Central memory CD8-positive, alpha-beta T cell (primary cell): ENCODE results near the gene TOP3A.

Experiments
- ATAC-seq: fragments of 150-1000 bp; cut with Tn5 transposase; replicated peaks from 2 replicates; pipeline ENCODE4 v1.10.0; 2022; ENCODE audit warnings: mild to moderate bottlenecking, moderate FRiP score, moderate number of reproducible peaks; ENCODE audit not compliant: poor library complexity, severe bottlenecking; ENCODE audit errors: extremely low read depth
- DNase-seq, 2 donors: peaks; one replicate each; pipeline ENCODE4 v3.0.0; 2021; ENCODE audit warnings: low spot score in 2 of 2
- H3K27ac Mint-ChIP-seq: one replicate; pipeline ENCODE4 v1.8.0; 2022; ENCODE audit warnings: low read depth, mild to moderate bottlenecking, moderate library complexity, mixed read lengths
- H3K27me3 Mint-ChIP-seq: one replicate; pipeline ENCODE4 v1.8.0; 2022; ENCODE audit warnings: mixed read lengths
- H3K36me3 Mint-ChIP-seq: one replicate; pipeline ENCODE4 v1.8.0; 2022; ENCODE audit warnings: mild to moderate bottlenecking, moderate library complexity, mixed read lengths; ENCODE audit not compliant: insufficient read depth
- H3K4me1 Mint-ChIP-seq: one replicate; pipeline ENCODE4 v1.8.0; 2022; ENCODE audit warnings: mixed read lengths
- H3K4me3 Mint-ChIP-seq: one replicate; pipeline ENCODE4 v1.8.0; 2022; ENCODE audit warnings: mild to moderate bottlenecking, moderate library complexity, mixed read lengths
- H3K9me3 Mint-ChIP-seq: one replicate; pipeline ENCODE4 v1.8.0; 2022; ENCODE audit warnings: mixed read lengths

Gene TOP3A, protein sequence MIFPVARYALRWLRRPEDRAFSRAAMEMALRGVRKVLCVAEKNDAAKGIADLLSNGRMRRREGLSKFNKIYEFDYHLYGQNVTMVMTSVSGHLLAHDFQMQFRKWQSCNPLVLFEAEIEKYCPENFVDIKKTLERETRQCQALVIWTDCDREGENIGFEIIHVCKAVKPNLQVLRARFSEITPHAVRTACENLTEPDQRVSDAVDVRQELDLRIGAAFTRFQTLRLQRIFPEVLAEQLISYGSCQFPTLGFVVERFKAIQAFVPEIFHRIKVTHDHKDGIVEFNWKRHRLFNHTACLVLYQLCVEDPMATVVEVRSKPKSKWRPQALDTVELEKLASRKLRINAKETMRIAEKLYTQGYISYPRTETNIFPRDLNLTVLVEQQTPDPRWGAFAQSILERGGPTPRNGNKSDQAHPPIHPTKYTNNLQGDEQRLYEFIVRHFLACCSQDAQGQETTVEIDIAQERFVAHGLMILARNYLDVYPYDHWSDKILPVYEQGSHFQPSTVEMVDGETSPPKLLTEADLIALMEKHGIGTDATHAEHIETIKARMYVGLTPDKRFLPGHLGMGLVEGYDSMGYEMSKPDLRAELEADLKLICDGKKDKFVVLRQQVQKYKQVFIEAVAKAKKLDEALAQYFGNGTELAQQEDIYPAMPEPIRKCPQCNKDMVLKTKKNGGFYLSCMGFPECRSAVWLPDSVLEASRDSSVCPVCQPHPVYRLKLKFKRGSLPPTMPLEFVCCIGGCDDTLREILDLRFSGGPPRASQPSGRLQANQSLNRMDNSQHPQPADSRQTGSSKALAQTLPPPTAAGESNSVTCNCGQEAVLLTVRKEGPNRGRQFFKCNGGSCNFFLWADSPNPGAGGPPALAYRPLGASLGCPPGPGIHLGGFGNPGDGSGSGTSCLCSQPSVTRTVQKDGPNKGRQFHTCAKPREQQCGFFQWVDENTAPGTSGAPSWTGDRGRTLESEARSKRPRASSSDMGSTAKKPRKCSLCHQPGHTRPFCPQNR

DNA sequence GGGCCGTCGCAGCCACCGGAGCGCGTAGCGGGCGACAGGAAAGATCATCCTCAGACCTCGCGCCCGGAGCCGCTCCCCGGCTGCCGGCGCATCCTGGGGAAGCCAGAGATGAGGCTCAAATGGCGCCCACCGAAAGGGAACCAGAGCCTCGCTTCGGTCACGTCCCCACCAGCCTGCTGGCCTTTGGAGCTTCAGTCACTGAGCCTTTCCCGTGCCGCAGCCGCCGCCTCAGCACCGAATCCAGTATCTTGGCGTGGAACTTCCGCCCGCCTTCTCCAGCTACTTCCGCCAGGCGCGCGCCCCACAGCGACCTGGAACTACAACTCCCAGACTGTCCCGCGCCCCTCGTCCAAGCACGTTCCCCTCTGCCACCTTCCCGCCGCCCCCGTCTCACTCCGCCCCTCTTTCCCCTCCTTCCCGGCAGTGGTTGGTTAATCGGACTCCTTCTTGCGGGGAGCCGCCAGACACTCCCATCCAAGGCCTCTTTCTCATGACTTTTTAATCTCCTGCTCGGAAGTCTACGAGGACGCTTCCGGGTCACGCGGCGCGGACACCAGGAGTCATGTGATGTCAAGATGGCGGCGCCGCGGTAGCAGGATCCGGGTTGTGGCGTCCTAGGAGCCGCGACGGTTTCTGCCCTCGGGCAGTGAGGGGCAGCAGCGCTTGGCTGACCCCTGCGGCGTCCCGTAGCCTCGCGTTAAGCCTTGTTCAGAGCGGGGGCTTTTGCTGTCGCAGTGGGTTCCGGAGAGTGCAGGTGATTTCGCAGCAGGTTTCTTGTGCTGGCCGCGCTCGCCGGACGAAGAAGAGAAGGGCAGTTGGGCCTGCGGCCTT, at the start of gene TOP3A, which contains the start of gene SMCR8:
Gene TOP3A (minus strand): TSS at position 264 of the 831 bp plus-strand sequence. CDS start 216 bp downstream, at position 48.
Gene SMCR8 (plus strand): TSS at position 563 of the 831 bp plus-strand sequence. CDS start 497 bp downstream, outside the sequence.
- Mint-ChIP-seq H3K4me3 (peak within 1 kb of the TSS; percentile 82), H3K4me1 (peaks cover 67% of the 10 kb centered on the region), H3K27me3 (no peaks in the 10 kb centered on the region), H3K9me3 (no peaks in the 10 kb centered on the region), H3K27ac (peak within 1 kb of the TSS; percentile 88), H3K36me3 (peaks cover 31% of the 10 kb centered on the region)
- DNase-seq (peak; percentile 86 to 96), ATAC-seq (peak; percentile 96)

DNA sequence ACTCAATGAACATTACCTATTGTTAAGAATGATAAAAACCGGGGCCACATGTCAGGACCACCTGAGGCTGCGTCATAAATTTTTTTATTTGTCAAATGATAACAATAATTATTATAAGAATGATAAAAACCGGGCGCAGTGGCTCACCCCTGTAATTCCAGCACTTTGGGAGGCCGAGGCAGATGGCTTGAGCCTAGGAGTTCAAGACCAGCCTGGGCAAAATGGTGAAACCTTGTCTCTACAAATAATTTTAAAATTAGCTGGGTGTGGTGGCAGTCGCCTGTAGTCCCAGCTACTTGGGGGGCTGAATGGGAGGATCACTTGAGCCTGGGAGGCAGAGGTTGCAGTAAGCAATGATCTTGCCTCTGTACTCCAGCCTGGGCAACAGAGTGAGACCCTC, 49.4 kb upstream of the TOP3A start:
- Mint-ChIP-seq H3K4me3 (no peak overlapping the region), H3K27ac (no peak overlapping the region), H3K4me1 (peaks cover 18% of the 10 kb centered on the region), H3K36me3 (peaks cover 12% of the 10 kb centered on the region), H3K9me3 (no peaks in the 10 kb centered on the region), H3K27me3 (no peaks in the 10 kb centered on the region)
- ATAC-seq (no peak), DNase-seq (no peak)

DNA sequence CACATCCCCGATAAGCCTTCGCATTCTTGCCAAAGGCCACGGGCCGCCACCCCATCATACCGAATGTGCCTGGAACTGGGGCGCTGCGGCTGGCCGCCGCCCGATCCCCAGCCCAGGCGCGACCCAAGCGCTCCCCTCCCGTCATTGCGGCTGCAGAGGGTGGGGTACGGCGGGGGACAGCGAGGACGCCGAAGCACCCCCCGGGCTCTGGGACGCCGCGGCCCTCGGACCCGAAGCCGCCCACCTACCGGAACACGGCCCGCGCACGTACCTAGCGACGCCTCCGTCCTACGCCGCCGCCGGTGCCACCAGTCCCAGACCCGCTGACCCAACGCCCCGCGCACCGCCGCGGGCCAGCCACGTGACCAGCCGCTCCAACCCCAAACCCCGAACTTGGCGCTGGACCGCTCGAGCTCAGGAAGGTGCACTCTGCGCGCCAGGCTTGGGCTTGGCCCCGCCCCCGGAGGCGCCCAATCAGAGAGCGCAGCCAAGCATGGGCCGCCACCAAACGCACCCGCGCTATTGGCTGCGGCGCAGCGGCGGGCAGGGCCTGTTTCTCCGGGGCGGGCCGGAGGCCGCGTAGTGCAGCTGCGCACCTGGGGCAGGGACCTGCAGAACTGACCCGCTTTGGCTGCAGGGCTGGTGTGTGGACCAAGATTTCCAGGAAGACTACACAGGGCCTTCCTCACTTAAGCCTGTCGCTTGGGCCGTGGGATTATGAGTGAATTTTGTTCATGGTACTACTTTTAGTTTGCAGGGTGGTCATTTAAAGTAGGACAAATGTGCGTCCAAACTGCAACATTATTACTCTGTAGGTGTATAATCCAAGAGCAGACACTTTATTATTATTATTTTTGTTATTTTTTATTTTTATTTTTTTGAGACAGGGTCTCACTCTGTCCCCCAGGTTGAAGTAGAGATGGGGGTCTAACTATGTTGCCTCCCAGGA, 48.6 kb upstream of the TOP3A start, which contains the start of gene SHMT1:
Gene SHMT1 (minus strand): TSS at position 450 of the 949 bp plus-strand sequence. CDS start 7,569 bp downstream, outside the sequence.
- Mint-ChIP-seq H3K36me3 (peaks cover 12% of the 10 kb centered on the region), H3K27me3 (no peaks in the 10 kb centered on the region), H3K9me3 (no peaks in the 10 kb centered on the region), H3K27ac (peak within 1 kb of the TSS; percentile 87), H3K4me1 (peaks cover 18% of the 10 kb centered on the region), H3K4me3 (peak within 1 kb of the TSS; percentile 91)
- peak; percentile 79 to 82 for DNase-seq
- peak; percentile 100 for ATAC-seq

DNA sequence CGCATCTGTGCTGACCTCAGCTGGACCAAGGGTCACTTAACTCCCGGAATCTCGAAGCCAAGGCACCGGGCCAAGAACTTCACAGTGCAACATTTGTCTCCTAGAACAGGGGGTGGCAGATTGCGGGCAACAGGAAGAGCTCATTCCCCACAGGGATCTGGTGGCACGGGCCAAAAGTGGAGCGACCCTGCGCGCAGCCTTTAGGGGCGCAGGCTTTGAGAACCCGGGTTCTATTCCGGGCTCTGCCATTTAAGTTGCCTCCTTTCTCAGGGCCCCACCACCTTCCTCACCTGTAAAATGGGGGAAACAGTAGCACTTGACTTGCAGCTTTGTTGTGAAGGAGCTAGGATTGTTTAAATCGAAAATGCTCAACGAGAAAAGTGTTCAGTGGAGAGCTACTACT, 47.9 kb upstream of the TOP3A start:
- ATAC-seq (peak; percentile 25), DNase-seq (no peak)
- Mint-ChIP-seq H3K4me1 (peaks cover 18% of the 10 kb centered on the region), H3K36me3 (peaks cover 15% of the 10 kb centered on the region), H3K27ac (no peak overlapping the region), H3K9me3 (no peaks in the 10 kb centered on the region), H3K27me3 (no peaks in the 10 kb centered on the region), H3K4me3 (peak overlapping the region; percentile 91)

DNA sequence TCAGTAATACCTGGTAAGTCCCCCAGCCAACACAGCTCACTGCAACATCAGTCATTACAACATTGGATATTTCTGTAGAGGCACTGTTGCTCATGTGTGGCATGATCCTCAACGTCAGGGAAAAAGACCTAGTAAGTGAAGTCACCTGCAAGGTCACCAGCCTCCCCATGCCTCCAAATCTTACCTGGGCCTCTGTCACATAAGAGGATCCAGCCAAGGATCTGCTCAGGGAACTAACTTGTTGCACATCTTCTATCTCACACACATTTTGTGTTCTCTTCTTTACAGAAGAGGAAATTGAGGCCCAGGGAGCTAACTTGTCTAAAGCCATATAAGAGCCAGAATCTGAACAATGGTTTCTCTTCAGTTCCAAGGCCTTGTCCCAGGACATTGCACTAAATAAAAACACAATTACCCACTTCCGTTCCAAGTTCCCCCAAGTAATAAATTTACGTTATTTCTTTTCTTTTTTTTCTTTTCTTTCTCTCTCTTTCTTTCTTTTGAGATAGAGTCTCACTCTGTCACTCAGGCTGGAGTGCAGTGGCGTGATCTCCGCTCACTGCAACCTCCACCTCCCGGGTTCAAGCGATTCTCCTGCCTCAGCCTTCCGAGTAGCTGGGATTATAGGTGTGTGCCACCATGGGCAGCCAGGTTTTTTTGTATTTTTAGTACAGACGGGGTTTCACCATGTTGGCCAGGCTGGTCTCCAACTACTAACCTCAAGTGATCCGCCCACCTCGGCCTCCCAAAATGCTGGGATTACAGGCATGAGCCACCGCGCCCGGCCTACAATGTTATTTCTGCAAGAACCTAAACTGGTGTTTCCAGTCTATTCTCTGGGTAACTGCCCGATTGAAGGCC, 47.3 kb upstream of the TOP3A start:
- Mint-ChIP-seq H3K4me3 (peak overlapping the region; percentile 91), H3K27me3 (no peaks in the 10 kb centered on the region), H3K36me3 (peaks cover 15% of the 10 kb centered on the region), H3K9me3 (no peaks in the 10 kb centered on the region), H3K27ac (no peak overlapping the region), H3K4me1 (peaks cover 18% of the 10 kb centered on the region)
- DNase-seq (no peak), ATAC-seq (no peak)

DNA sequence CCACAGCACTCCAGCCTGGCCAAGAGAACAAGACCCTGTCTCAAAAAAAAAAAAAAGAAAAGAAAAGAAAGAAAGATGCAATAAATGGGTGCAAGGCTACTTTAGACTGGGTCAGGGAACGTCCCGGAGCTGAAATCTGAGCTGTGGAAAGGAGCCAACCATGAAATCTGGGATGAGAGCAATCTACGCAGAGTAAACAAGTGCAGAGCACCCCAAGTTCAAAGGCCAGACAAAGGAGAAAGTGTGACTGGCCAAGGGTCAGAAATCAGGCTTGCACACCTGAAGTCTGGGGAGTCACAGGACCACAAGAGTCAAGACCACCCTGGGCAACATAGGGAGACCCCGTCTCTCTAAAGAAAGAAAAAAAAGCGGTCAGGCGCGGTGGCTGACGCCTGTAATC, 45.7 kb upstream of the TOP3A start:
- Mint-ChIP-seq H3K4me3 (no peak overlapping the region), H3K27ac (peak overlapping the region; percentile 68), H3K4me1 (peaks cover 18% of the 10 kb centered on the region), H3K27me3 (no peaks in the 10 kb centered on the region), H3K36me3 (peaks cover 21% of the 10 kb centered on the region), H3K9me3 (no peaks in the 10 kb centered on the region)
- ATAC-seq, result no peak
- DNase-seq, result no peak

DNA sequence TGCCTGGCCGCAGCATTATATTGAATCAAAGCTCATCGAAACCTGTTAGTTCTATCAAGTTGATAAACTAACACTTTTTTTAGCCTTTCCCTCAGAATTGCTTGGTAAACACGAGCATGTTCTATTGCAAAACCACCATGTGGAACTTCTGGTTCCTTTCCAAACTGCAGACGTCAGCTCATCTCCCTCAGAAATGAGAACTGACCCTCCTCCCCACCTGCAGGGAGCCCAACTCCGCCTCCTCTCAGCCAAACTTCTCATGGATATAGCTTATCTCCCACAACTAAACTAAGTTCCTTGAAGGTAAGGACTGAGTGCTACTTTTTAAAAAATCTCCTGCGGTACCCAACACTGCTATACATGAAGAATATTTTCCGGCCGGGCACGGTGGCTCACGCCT, 41.8 kb upstream of the TOP3A start:
- DNase-seq, result no peak

DNA sequence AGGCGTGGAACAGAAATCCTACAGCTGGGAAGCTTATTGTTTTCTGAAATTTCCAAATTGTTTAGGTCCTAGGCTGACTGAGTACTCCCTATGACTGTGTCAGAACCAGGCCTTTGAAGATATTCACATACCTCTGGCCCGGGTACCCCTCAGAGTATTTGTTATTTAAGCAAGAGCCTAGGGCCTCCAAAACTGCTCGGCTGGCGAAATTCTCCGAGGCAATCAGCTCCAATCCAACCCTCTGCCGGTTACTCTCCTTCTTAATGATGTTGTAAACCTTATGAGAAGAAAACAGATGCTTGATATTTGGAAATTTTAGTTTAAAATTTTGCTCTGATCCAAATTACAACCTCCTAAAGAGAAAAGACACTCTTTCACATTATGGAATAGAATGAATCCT, 38.7 kb upstream of the TOP3A start:
- Mint-ChIP-seq H3K4me1 (no peaks in the 10 kb centered on the region), H3K36me3 (peaks cover 41% of the 10 kb centered on the region)

More for the DNA sequence above, 41.8 kb upstream of the TOP3A start:
- peaks cover 42% of the 10 kb centered on the region for H3K36me3 Mint-ChIP-seq
- no peak for ATAC-seq
- no peaks in the 10 kb centered on the region for H3K9me3 Mint-ChIP-seq
- no peak overlapping the region for H3K27ac Mint-ChIP-seq
- H3K4me3 Mint-ChIP-seq, result no peak overlapping the region
- H3K4me1 Mint-ChIP-seq, result peaks cover 4% of the 10 kb centered on the region
- no peaks in the 10 kb centered on the region for H3K27me3 Mint-ChIP-seq

DNA sequence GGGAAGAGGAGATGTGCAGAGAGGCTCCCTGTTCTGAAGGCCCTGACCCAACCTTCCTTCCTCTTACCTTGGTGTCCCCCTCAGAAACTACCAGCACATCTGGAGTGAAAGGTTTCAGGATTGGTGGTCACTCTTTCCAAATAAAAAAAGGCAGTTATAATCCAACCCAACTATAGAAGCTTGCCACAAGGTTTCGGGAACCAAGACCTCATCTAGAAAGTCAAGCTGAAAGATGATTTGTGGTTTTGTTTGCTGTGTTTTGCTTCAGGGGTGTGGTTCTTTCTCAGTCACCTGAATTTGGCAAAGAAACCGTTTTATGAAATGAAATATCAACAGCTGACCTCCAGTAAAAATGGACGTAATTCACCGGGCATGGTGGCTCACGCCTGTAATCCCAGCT, 29.2 kb upstream of the TOP3A start:
- Mint-ChIP-seq H3K27me3 (no peaks in the 10 kb centered on the region), H3K36me3 (peaks cover 38% of the 10 kb centered on the region), H3K9me3 (no peaks in the 10 kb centered on the region), H3K27ac (no peak overlapping the region), H3K4me1 (no peaks in the 10 kb centered on the region), H3K4me3 (no peak overlapping the region)
- ATAC-seq (no peak), DNase-seq (no peak)

More for the DNA sequence above, 38.7 kb upstream of the TOP3A start:
- H3K4me3 Mint-ChIP-seq, result no peak overlapping the region
- H3K27ac Mint-ChIP-seq, result no peak overlapping the region
- no peaks in the 10 kb centered on the region for H3K27me3 Mint-ChIP-seq
- no peak for ATAC-seq
- no peaks in the 10 kb centered on the region for H3K9me3 Mint-ChIP-seq
- DNase-seq, result no peak

DNA sequence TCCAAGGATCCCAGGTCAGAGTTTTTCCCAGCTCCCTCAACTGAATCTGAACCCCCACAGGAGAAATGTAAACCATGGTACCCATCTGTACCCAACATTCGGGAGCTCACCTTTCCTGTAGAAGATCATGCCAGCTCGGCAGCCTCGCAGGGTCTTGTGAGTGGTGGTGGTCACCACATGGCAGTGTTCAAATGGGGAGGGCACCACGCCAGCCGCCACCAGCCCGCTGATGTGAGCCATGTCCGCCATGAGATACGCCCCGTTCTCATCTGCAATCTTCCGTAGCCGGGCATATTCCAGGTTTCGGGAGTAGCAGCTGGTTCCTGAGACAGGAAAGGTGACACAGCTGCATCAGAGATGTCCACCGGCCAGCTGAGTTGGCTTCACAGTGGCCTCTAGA, 25.1 kb upstream of the TOP3A start:
- H3K9me3 Mint-ChIP-seq, result no peaks in the 10 kb centered on the region
- no peak for DNase-seq
- H3K27ac Mint-ChIP-seq, result no peak overlapping the region
- H3K36me3 Mint-ChIP-seq, result peaks cover 27% of the 10 kb centered on the region
- ATAC-seq, result no peak
- H3K27me3 Mint-ChIP-seq, result no peaks in the 10 kb centered on the region
- H3K4me3 Mint-ChIP-seq, result no peak overlapping the region
- H3K4me1 Mint-ChIP-seq, result no peaks in the 10 kb centered on the region
